Stimulated activated CD4-positive, alpha-beta T cell treated with anti-CD3 and anti-CD28 coated beads, Interleukin-4, amount 100 ng/mL, for 4 hours (primary cell): ENCODE results near the gene TBX4.

ENCODE experiments used
- DNase-seq, 2 experiments: peaks; one replicate each; pipeline ENCODE4 v3.0.0-alpha.2; 2020

The TBX4 gene

DNA sequence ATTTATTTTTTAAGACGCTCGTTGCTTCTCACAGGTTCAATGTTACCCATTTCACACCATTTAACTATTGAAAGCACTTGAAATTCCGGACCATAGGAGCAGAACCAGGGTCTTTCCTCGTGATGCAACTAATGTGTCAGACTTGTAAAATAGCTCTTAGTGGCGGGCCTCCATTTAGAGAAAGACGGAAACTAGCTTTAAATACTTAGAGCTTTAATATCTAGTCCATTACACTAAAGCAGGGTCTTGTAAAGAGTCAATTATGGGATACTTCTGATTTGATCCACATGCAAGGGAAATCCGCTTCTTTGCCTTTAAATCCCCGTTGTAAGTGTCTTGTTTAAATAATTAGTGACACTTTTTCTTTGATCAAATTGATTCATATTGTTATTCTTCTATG is 82.2 kb downstream of the TBX4 start:
- no peak for DNase-seq
